Smooth muscle cell (in vitro differentiated cells): ENCODE results near the gene KRTAP12-4. TPM values are rescaled to one million over a fixed set of nuclear protein-coding genes. Genes with fewer than 3 reads are reported as not detected.

Experiments used
- DNase-seq: peaks from one replicate; lab custom pipeline; 2025; ENCODE audit not compliant: unreplicated experiment; lab: John Stamatoyannopoulos, UW
- H2AFZ ChIP-seq: fragments of 200-600 bp; sonication (generic); 2 replicates; pipeline ENCODE4 v1.6.0; 2016; ENCODE audit warnings: antibody characterized with exemption, low read depth, mild to moderate bottlenecking
- H3F3A ChIP-seq: fragments of 200-600 bp; sonication (generic); 2 replicates; pipeline ENCODE4 v1.6.0; 2017; ENCODE audit warnings: antibody characterized with exemption, low read depth
- H3K27ac ChIP-seq: fragments of 200-600 bp; sonication (generic); 2 replicates; pipeline ENCODE4 v1.5.1; 2016; ENCODE audit warnings: low read depth, mild to moderate bottlenecking
- H3K27me3 ChIP-seq: fragments of 200-600 bp; sonication (generic); 2 replicates; pipeline ENCODE4 v1.6.1; 2016; ENCODE audit warnings: low read depth, mild to moderate bottlenecking
- H3K36me3 ChIP-seq: fragments of 200-600 bp; sonication (generic); 2 replicates; pipeline ENCODE4 v1.5.1; 2016; ENCODE audit warnings: low read depth
- H3K4me1 ChIP-seq: fragments of 200-600 bp; sonication (generic); 2 replicates; pipeline ENCODE4 v1.5.1; 2016; ENCODE audit warnings: low read depth
- H3K4me2 ChIP-seq: fragments of 200-600 bp; sonication (generic); 2 replicates; pipeline ENCODE4 v1.6.0; 2016; ENCODE audit warnings: mild to moderate bottlenecking
- H3K4me3 ChIP-seq: fragments of 200-600 bp; sonication (generic); 2 replicates; pipeline ENCODE4 v1.5.1; 2016; ENCODE audit warnings: mild to moderate bottlenecking
- H3K79me2 ChIP-seq: fragments of 200-600 bp; sonication (generic); 2 replicates; pipeline ENCODE4 v1.6.0; 2016; ENCODE audit warnings: low read depth, mild to moderate bottlenecking
- H3K9ac ChIP-seq: fragments of 200-600 bp; sonication (generic); 2 replicates; pipeline ENCODE4 v1.6.0; 2016; ENCODE audit warnings: low read depth
- H3K9me3 ChIP-seq: fragments of 200-600 bp; sonication (generic); replicated peaks from 2 replicates; pipeline ENCODE4 v1.5.1; 2016; ENCODE audit warnings: low read depth
- H4K20me1 ChIP-seq: fragments of 200-600 bp; sonication (generic); 2 replicates; pipeline ENCODE4 v1.6.0; 2016; ENCODE audit warnings: low read depth
- WGBS: methylation state at CpG from one replicate; pipeline ENCODE4 v1.1.7; 2016; ENCODE audit warnings: low lambda C conversion rate; 5-methylcytosine and 5-hydroxymethylcytosine counted together
- polyA plus RNA-seq: library from polyadenylated mRNA; unstranded; fragments of >200 nt; fragmentation: Nextera tagmentation; extraction: Ambion mirVana; gene quantifications from 2 replicates; pipeline ENCODE4 v1.2.1, GENCODE V29; 2016
- total RNA-seq: library from RNA; depleted of rRNA; stranded (reverse); fragments of >200 nt; gene quantifications from 2 replicates; pipeline ENCODE4 v1.2.3, GENCODE V29; 2014
- TF ChIP-seq, protein P1 (sequence below): fragments of 200-600 bp; sonication (generic); IDR thresholded peaks from 2 replicates; pipeline ENCODE4 v1.5.1; 2017; ENCODE audit warnings: borderline replicate concordance, mild to moderate bottlenecking, antibody characterized with exemption; ENCODE audit not compliant: insufficient read depth, poor library complexity, severe bottlenecking

Gene KRTAP12-4
- total and polyA plus RNA-seq, 2 experiments from 2014 or later: not detected

DNA sequence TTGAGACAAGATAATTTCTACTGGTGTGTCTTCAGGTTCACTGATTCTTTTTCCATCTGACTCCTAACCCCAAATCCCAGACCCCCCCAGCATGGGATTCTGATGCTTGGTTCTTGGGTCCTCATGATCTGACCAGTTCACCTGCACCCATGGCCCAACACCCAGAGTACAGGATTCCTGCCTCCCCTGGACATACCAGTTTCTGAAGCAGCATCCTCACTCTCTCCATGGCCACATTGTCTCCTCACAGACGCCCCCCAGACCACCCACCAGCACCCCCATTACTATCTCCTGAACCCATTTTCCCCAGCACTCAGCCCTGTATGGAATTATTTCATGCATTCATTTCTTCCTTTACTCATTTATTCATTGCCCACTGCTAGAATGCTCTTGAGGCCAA lies 2.4 kb upstream of the KRTAP12-4 start:
- H3K9ac ChIP-seq: no peak overlapping the region
- H3K79me2 ChIP-seq: no peaks in the 10 kb centered on the region
- no peaks in the 10 kb centered on the region for H3F3A ChIP-seq
- H3K4me3 ChIP-seq: no peak overlapping the region
- no peak for DNase-seq
- H3K36me3 ChIP-seq: no peaks in the 10 kb centered on the region
- H3K9me3 ChIP-seq: no peaks in the 10 kb centered on the region
- TF ChIP-seq, protein P1, sequence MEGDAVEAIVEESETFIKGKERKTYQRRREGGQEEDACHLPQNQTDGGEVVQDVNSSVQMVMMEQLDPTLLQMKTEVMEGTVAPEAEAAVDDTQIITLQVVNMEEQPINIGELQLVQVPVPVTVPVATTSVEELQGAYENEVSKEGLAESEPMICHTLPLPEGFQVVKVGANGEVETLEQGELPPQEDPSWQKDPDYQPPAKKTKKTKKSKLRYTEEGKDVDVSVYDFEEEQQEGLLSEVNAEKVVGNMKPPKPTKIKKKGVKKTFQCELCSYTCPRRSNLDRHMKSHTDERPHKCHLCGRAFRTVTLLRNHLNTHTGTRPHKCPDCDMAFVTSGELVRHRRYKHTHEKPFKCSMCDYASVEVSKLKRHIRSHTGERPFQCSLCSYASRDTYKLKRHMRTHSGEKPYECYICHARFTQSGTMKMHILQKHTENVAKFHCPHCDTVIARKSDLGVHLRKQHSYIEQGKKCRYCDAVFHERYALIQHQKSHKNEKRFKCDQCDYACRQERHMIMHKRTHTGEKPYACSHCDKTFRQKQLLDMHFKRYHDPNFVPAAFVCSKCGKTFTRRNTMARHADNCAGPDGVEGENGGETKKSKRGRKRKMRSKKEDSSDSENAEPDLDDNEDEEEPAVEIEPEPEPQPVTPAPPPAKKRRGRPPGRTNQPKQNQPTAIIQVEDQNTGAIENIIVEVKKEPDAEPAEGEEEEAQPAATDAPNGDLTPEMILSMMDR: no peak
- H3K27me3 ChIP-seq: no peaks in the 10 kb centered on the region
- H2AFZ ChIP-seq: no peak overlapping the region
- no peak overlapping the region for H3K4me2 ChIP-seq
- peaks cover 5% of the 10 kb centered on the region for H3K4me1 ChIP-seq
- WGBS: 79% methylated on average over 1 of the region's 1 CpG
- H4K20me1 ChIP-seq: no peaks in the 10 kb centered on the region
- no peak overlapping the region for H3K27ac ChIP-seq

DNA sequence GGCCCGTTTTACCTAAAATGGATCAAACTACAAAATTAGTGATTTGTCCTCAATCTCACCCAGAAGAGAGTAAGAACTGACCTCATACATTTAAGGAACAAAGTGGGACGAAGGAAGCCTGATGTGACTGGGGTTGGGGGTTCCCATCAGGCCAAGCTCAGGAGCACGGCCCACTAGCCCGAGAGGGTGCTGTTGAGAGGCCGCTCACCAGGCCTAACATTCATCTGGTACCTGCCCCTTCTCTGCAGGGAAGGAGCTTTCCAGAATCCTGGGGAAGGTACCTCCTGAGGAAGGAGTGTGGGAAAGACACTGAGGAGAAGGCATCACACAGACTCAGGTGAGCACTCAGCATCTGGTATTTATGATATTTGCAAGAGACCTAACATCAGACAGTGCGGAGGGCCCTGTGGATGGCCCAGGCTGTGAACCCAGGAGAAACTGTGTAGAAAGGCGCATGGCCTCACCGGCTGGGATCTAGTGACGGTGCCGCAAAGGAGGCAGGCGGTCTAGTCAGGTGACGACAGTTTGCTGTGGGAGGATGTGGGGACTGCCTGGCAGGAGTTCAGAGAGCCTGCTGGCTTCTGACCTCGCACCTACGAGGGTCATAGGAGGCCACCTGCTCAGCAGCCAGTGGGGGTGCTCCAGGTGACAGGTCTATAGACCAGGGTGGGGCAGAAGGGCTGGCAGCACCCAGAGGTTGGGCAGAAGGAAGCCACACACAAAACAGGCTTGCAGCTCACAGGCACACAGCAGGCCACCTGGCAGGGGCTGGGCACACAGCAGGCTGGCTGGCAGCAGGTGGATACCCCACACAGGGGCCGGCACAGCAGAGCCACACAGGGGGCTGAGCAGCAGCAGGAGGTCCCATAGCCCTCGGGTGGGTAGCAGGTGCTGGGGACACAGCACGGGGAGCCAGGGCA lies 543 bp downstream of the KRTAP12-4 start:
- Histone ChIP-seq H3K4me1 (peaks cover 4% of the 10 kb centered on the region), H3K27ac (no peak overlapping the region), H3K4me3 (no peak overlapping the region), H2AFZ (no peak overlapping the region), H3K36me3 (no peaks in the 10 kb centered on the region), H3K9ac (no peak overlapping the region), H3K79me2 (no peaks in the 10 kb centered on the region), H4K20me1 (no peaks in the 10 kb centered on the region), H3K9me3 (no peaks in the 10 kb centered on the region), H3K4me2 (no peak overlapping the region), H3F3A (no peaks in the 10 kb centered on the region), H3K27me3 (no peaks in the 10 kb centered on the region)
- no peak for DNase-seq
- 93% methylated on average over 17 of the region's 17 CpGs for WGBS
- TF ChIP-seq, protein P1: no peak

DNA sequence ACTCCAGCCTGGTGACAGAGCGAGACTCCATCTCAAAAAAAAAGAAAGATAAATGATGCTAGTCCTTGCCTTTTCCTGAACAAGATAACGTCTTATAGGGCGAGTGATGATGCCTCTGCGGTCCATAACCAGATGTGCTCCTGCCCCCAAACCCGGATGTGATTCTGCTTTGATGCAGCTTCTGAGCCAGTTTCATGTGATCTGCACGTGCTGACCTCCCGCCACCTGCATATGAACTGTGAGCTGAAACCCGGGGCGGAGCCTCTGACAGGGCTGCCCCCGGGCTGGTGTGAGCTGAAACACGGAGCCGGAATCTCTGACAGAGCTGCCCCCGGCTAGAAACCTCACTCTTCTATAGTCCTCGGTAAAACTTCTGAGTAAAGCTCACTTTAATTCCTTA lies 1.3 kb downstream of the KRTAP12-4 start:
- no peak overlapping the region for H3K27ac ChIP-seq
- no peak overlapping the region for H3K9ac ChIP-seq
- H3K4me1 ChIP-seq: no peaks in the 10 kb centered on the region
- H3K4me3 ChIP-seq: no peak overlapping the region
- H3F3A ChIP-seq: no peaks in the 10 kb centered on the region
- H2AFZ ChIP-seq: no peak overlapping the region
- no peaks in the 10 kb centered on the region for H3K9me3 ChIP-seq
- no peak for DNase-seq
- WGBS: 78% methylated on average over 14 of the region's 14 CpGs
- H4K20me1 ChIP-seq: no peaks in the 10 kb centered on the region
- H3K4me2 ChIP-seq: no peak overlapping the region
- H3K36me3 ChIP-seq: no peaks in the 10 kb centered on the region
- H3K27me3 ChIP-seq: no peaks in the 10 kb centered on the region
- TF ChIP-seq, protein P1: no peak
- H3K79me2 ChIP-seq: no peaks in the 10 kb centered on the region
